BJ (cell line): ENCODE data around the gene LPAR1. TPM values are rescaled to one million over a fixed set of nuclear protein-coding genes. Genes with fewer than 3 reads are reported as not detected.

Experiments
- CTCF ChIA-PET: fragments of 350-600 bp; formaldehyde crosslinking; extraction: SDS; loops from one replicate; lab custom pipeline; 2021; ENCODE audit warnings: antibody characterized with exemption, inconsistent platforms; lab: Yijun Ruan, JAX
- POLR2A ChIA-PET: fragments of 300-600 bp; sonication (Branson Sonifier 250); formaldehyde crosslinking; extraction: SDS; loops from one replicate; lab custom pipeline; 2021; ENCODE audit warnings: antibody characterized with exemption; lab: Charles Lee
- DNase-seq: peaks from one replicate; pipeline ENCODE4 v3.0.0-alpha.2; 2011; ENCODE audit warnings: low read depth
- H3K27me3 ChIP-seq: 2 replicates; pipeline ENCODE4 v1.6.0; 2011; ENCODE audit warnings: low read length; ENCODE audit not compliant: control insufficient read depth, insufficient read depth
- H3K36me3 ChIP-seq: 2 replicates; pipeline ENCODE4 v1.5.1; 2011; ENCODE audit warnings: low read length; ENCODE audit not compliant: control insufficient read depth, insufficient read depth
- H3K4me3 ChIP-seq: 2 replicates; pipeline ENCODE4 v1.5.1; 2011; ENCODE audit warnings: low read depth, mild to moderate bottlenecking, control low read depth, low read length
- CTCF ChIP-seq: IDR thresholded peaks from 2 replicates; pipeline ENCODE4 v1.5.1; 2011; ENCODE audit warnings: low read depth, mild to moderate bottlenecking, control low read depth, inconsistent platforms, low read length, moderate library complexity; ENCODE audit not compliant: insufficient read depth
- polyA plus RNA-seq: library from polyadenylated mRNA; depleted of rRNA; stranded (reverse); fragments of >200 nt; gene quantifications from 2 replicates; pipeline ENCODE4 v1.2.3, GENCODE V29; 2011

The LPAR1 gene
- polyA plus RNA-seq, 1 experiment, result 224 TPM

DNA sequence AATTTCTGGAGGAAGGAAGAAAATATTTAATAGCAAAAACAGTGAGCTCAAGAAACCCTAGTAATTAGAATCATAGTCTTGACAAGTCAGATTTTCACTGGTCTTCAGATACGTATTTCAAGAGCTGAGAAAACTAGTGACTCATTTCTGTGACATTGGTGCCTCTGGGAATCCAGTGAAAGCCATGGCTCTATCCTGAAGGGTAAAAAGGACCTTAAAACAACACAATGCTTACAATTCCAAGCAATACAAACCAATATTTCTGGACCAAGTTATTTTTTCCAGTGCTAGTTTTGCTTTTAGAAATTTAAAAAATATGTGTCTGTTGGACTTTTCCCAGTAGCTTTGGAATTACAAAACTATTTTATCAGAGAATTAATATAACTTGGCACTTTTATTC is 140.3 kb downstream of the LPAR1 start:
- Histone ChIP-seq H3K27me3 (no peaks in the 10 kb centered on the region), H3K4me3 (no peak overlapping the region), H3K36me3 (peaks cover 1% of the 10 kb centered on the region; the same call in 1 of the 2 replicates)
- no peak for DNase-seq
- no peak for TF ChIP-seq CTCF
- POLR2A ChIA-PET, result interaction anchor here (0.7 kb wide), 2 partner anchors 152 to 980 kb away, joined by 3 to 6 read pairs; no protein-coding TSS in a partner anchor
- CTCF ChIA-PET, result interaction anchor here (1.3 kb wide), 1 partner anchor 34 kb away, joined by 3 read pairs; no protein-coding TSS in a partner anchor

GRCh38 chr9:110895147-110895905 is 142.9 kb downstream of the LPAR1 start:
- peaks cover 1% of the 10 kb centered on the region; the same call in 1 of the 2 replicates for H3K36me3 ChIP-seq
- CTCF ChIA-PET, result interaction anchor here (0.6 kb wide), 1 partner anchor 258 kb away, joined by 3 read pairs; no protein-coding TSS in a partner anchor
- no peak for TF ChIP-seq CTCF
- DNase-seq, result no peak
- H3K27me3 ChIP-seq, result no peaks in the 10 kb centered on the region
- POLR2A ChIA-PET, result interaction anchor here (0.5 kb wide), 1 partner anchor 65 kb away, joined by 6 read pairs; no protein-coding TSS in a partner anchor
- H3K4me3 ChIP-seq, result no peak overlapping the region

DNA sequence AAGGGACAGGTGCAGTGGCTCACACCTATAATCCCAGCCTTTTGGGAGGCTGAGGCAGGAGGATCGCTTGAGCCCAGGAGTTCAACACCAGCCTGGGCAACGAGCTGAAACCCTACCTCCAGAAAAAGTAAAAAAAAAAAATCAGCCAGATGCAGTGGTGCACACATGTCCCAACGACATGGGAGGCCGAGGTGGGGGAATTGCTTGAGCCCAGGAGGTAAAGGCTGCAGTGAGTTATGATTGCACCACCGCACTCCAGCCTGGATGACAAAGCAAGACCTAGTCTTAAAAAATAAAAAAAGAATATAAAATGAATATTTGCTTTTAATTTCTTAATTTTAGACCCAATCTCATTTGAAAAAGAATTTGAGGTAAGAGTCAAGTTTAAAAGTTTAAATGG is 143.5 kb downstream of the LPAR1 start:
- no peak for TF ChIP-seq CTCF
- CTCF ChIA-PET, result no interaction called here
- POLR2A ChIA-PET, result no interaction called here
- peaks cover 1% of the 10 kb centered on the region; the same call in 1 of the 2 replicates for H3K36me3 ChIP-seq
- H3K27me3 ChIP-seq, result no peaks in the 10 kb centered on the region
- H3K4me3 ChIP-seq, result no peak overlapping the region
- DNase-seq, result no peak

DNA sequence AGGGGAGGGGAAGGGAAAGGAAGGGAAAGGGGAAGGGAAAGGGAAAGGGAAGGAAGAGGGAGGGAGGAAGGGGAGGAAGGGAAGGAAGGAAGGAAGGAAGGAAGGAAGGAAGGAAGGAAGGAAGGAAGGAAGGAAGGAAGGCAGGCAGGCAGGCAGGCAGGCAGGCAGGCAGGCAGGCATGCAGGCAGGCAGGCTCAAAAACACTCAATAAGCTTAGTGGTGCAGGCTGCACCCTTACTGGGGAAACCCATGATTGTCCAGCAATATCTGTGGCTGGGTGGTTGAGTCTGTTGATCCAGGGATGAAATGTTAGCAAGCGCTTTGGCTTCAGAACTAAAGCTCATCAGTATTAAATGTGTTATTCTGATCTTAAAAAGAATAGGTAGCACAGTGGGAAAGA is 145.6 kb downstream of the LPAR1 start:
- no peak for DNase-seq
- no peak for TF ChIP-seq CTCF
- H3K36me3 ChIP-seq, result peaks cover 1% of the 10 kb centered on the region; the same call in 1 of the 2 replicates
- POLR2A ChIA-PET, result no interaction called here
- CTCF ChIA-PET, result no interaction called here
- no peak overlapping the region for H3K4me3 ChIP-seq
- no peaks in the 10 kb centered on the region for H3K27me3 ChIP-seq

DNA sequence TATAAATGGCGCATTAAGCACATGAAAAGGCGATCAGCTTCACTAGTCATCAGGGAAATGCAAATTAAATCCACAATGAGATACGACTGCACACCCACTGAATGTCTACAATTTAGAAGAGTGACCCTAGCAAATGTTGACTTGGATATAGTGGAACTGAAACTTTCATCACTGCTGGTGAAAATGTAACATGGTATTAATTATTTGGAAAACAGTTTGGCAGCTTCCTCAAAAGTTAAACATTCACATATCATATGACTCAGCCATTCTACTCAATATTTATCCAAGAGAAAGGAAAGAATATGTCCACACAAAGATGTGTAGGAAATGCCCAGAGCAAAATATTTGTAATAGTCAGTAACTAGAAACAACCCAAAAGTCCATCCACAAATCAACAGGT is 146.5 kb downstream of the LPAR1 start:
- TF ChIP-seq CTCF, result no peak
- POLR2A ChIA-PET, result no interaction called here
- H3K27me3 ChIP-seq, result no peaks in the 10 kb centered on the region
- CTCF ChIA-PET, result no interaction called here
- no peak for DNase-seq
- H3K4me3 ChIP-seq, result no peak overlapping the region
- peaks cover 1% of the 10 kb centered on the region; the same call in 1 of the 2 replicates for H3K36me3 ChIP-seq
